Esophagus muscularis mucosa (tissue), 3 donors: Measurements from ENCODE around the gene LMAN2.

Experiments used
- POLR2A ChIP-seq: fragments of 450-650 bp; IDR thresholded peaks from one replicate; pipeline ENCODE4 v1.6.1; 2017; ENCODE audit warnings: antibody characterized with exemption, moderate library complexity, mild to moderate bottlenecking, low read depth
- POLR2AphosphoS5 ChIP-seq, 2 donors: sonication (generic); formaldehyde crosslinking; IDR thresholded peaks; one replicate each; pipeline ENCODE4 v1.6.1; 2017; ENCODE audit warnings: antibody characterized with exemption in 2 of 2
- TF ChIP-seq, protein P1 (sequence below), 3 experiments: fragments of 200-600 bp in 2 of 3; fragments of 450-650 bp in 1 of 3; sonication (generic) in 2 of 3; IDR thresholded peaks; one replicate each; pipeline ENCODE4 v1.5.1; 2017 to 2019; ENCODE audit warnings: antibody characterized with exemption in 3 of 3, mild to moderate bottlenecking in 2 of 3, moderate library complexity in 1 of 3

DNA sequence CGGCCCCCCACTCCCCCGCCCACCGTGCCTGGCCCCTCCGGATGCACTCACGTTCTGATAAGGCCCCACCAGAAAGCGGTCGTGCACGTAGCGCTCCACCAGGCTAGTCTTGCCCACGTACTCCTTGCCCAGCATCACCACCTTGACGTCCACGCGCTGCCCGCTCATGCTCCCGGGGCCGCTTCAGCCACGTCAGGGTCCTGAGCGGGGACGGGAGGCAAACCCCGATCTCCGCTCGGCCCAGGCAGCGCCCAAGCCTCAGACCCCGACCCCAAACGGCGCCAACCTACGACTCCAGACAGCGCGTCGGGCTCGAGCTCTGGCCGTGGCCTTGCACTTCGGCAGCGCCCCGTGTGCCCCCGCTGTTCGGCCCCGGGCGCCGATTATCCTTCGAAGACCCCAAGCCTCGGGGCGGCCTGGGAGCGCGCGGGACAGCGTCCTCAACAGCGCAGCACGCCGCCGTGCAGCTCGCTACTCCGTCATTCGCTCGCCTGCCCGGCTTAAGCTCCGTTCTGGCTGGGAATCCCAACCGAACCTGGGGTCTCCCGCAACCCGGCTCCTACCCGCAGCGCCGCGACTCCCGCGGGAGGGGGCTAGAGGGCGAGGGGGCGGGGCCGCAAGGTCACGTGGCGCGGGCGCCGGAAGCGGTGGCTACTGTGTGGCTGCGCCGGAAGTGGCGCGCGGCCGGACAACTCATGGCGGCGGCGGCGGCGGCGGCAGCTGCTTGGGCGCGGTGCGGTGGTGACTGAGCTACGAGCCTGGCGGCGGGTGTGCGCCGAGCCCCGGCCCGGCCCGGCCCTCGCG is 48.1 kb downstream of the LMAN2 start, which contains the start of the genes PRELID1 and RAB24:
- TF ChIP-seq, protein P1, sequence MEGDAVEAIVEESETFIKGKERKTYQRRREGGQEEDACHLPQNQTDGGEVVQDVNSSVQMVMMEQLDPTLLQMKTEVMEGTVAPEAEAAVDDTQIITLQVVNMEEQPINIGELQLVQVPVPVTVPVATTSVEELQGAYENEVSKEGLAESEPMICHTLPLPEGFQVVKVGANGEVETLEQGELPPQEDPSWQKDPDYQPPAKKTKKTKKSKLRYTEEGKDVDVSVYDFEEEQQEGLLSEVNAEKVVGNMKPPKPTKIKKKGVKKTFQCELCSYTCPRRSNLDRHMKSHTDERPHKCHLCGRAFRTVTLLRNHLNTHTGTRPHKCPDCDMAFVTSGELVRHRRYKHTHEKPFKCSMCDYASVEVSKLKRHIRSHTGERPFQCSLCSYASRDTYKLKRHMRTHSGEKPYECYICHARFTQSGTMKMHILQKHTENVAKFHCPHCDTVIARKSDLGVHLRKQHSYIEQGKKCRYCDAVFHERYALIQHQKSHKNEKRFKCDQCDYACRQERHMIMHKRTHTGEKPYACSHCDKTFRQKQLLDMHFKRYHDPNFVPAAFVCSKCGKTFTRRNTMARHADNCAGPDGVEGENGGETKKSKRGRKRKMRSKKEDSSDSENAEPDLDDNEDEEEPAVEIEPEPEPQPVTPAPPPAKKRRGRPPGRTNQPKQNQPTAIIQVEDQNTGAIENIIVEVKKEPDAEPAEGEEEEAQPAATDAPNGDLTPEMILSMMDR (IDR thresholded peaks at IDR 0.05), result peak; percentile 23 to 41 (median 30)
- TF ChIP-seq POLR2A, result peak; percentile 58
- TF ChIP-seq POLR2AphosphoS5 (IDR thresholded peaks at IDR 0.05), result peak; percentile 82 to 89
